ENCODE results near the gene RNGTT. TPM values are rescaled to one million over a fixed set of nuclear protein-coding genes. Genes with fewer than 3 reads are reported as not detected.
"Not testable (repeated sequence)": the region's sequence is repeated elsewhere in the genome, so short reads cannot be mapped to it uniquely, and the experiment has no call there.

Gene RNGTT
- polyA plus RNA-seq, 2 donors = 3.9 to 5.2 TPM

GRCh38 chr6:88945415-88946008 lies 17.9 kb downstream of the RNGTT start:
- no peaks in the 10 kb centered on the region for H3K9me3 ChIP-seq (ENCODE audit: control insufficient read depth in 2 of 2, insufficient read depth in 1 of 2, low read depth in 1 of 2, low read length in 1 of 2)
- H3K4me3 ChIP-seq (ENCODE audit: low read depth in 1 of 2, low read length in 2 of 2) = no peak overlapping the region
- H3K27ac ChIP-seq (ENCODE audit: low read depth in 2 of 2, low read length in 1 of 2) = no peak overlapping the region
- peaks cover 0 to under 1% of the 10 kb centered on the region in 2 donors for H3K36me3 ChIP-seq (ENCODE audit: control insufficient read depth in 2 of 2, insufficient read depth in 2 of 2, low read length in 1 of 2)
- 86 to 89% methylated on average over 7 of the region's 7 CpGs for WGBS, 2 donors
- H3K4me1 ChIP-seq (ENCODE audit: control insufficient read depth in 2 of 2, insufficient read depth in 2 of 2, low read length in 1 of 2) = no peaks in the 10 kb centered on the region
- H3K27me3 ChIP-seq (ENCODE audit: control insufficient read depth in 1 of 2, insufficient read depth in 2 of 2, low read length in 2 of 2) = no peaks in the 10 kb centered on the region

GRCh38 chr6:88933521-88933920 lies 29.9 kb downstream of the RNGTT start:
- Histone ChIP-seq H3K27ac (ENCODE audit: low read depth in 2 of 2, low read length in 1 of 2) (no peak overlapping the region), H3K4me1 (ENCODE audit: control insufficient read depth in 2 of 2, insufficient read depth in 2 of 2, low read length in 1 of 2) (no peaks in the 10 kb centered on the region), H3K36me3 (ENCODE audit: control insufficient read depth in 2 of 2, insufficient read depth in 2 of 2, low read length in 1 of 2) (no peaks in the 10 kb centered on the region), H3K4me3 (ENCODE audit: low read depth in 1 of 2, low read length in 2 of 2) (no peak overlapping the region), H3K27me3 (ENCODE audit: control insufficient read depth in 1 of 2, insufficient read depth in 2 of 2, low read length in 2 of 2) (no peaks in the 10 kb centered on the region), H3K9me3 (ENCODE audit: control insufficient read depth in 2 of 2, insufficient read depth in 1 of 2, low read depth in 1 of 2, low read length in 1 of 2) (no peaks in the 10 kb centered on the region)
- 97 to 98% methylated on average over 2 of the region's 2 CpGs for WGBS, 2 donors

GRCh38 chr6:88932019-88932418 lies 31.4 kb downstream of the RNGTT start:
- H3K4me1 ChIP-seq (ENCODE audit: control insufficient read depth in 2 of 2, insufficient read depth in 2 of 2, low read length in 1 of 2); H3K36me3 ChIP-seq (ENCODE audit: control insufficient read depth in 2 of 2, insufficient read depth in 2 of 2, low read length in 1 of 2): not testable (repeated sequence)
- 92 to 94% methylated on average over 5 of the region's 5 CpGs for WGBS, 2 donors

GRCh38 chr6:88922775-88923548 lies 40.5 kb downstream of the RNGTT start:
- H3K4me3 ChIP-seq (ENCODE audit: low read depth in 1 of 2, low read length in 2 of 2) = no peak overlapping the region
- no peaks in the 10 kb centered on the region for H3K9me3 ChIP-seq (ENCODE audit: control insufficient read depth in 2 of 2, insufficient read depth in 1 of 2, low read depth in 1 of 2, low read length in 1 of 2)
- 92 to 97% methylated on average over 4 of the region's 4 CpGs for WGBS, 2 donors
- H3K27ac ChIP-seq (ENCODE audit: low read depth in 2 of 2, low read length in 1 of 2) = no peak overlapping the region
- H3K27me3 ChIP-seq (ENCODE audit: control insufficient read depth in 1 of 2, insufficient read depth in 2 of 2, low read length in 2 of 2) = no peaks in the 10 kb centered on the region
- no peaks in the 10 kb centered on the region for H3K4me1 ChIP-seq (ENCODE audit: control insufficient read depth in 2 of 2, insufficient read depth in 2 of 2, low read length in 1 of 2)
- H3K36me3 ChIP-seq (ENCODE audit: control insufficient read depth in 2 of 2, insufficient read depth in 2 of 2, low read length in 1 of 2) = peaks cover 0 to 3% of the 10 kb centered on the region in 2 donors

More at GRCh38 chr6:88932019-88932418, 31.4 kb downstream of the RNGTT start:
- H3K4me3 ChIP-seq (ENCODE audit: low read depth in 1 of 2, low read length in 2 of 2); H3K27ac ChIP-seq (ENCODE audit: low read depth in 2 of 2, low read length in 1 of 2); H3K9me3 ChIP-seq (ENCODE audit: control insufficient read depth in 2 of 2, insufficient read depth in 1 of 2, low read depth in 1 of 2, low read length in 1 of 2); H3K27me3 ChIP-seq (ENCODE audit: control insufficient read depth in 1 of 2, insufficient read depth in 2 of 2, low read length in 2 of 2): not testable (repeated sequence)

GRCh38 chr6:88921734-88922133 lies 41.7 kb downstream of the RNGTT start:
- 88 to 92% methylated on average over 1 of the region's 1 CpG for WGBS, 2 donors
- no peaks in the 10 kb centered on the region for H3K9me3 ChIP-seq (ENCODE audit: control insufficient read depth in 2 of 2, insufficient read depth in 1 of 2, low read depth in 1 of 2, low read length in 1 of 2)
- peaks cover 0 to 2% of the 10 kb centered on the region in 2 donors for H3K4me1 ChIP-seq (ENCODE audit: control insufficient read depth in 2 of 2, insufficient read depth in 2 of 2, low read length in 1 of 2)
- H3K27ac ChIP-seq (ENCODE audit: low read depth in 2 of 2, low read length in 1 of 2) = no peak overlapping the region
- H3K27me3 ChIP-seq (ENCODE audit: control insufficient read depth in 1 of 2, insufficient read depth in 2 of 2, low read length in 2 of 2) = no peaks in the 10 kb centered on the region
- no peak overlapping the region for H3K4me3 ChIP-seq (ENCODE audit: low read depth in 1 of 2, low read length in 2 of 2)
- H3K36me3 ChIP-seq (ENCODE audit: control insufficient read depth in 2 of 2, insufficient read depth in 2 of 2, low read length in 1 of 2) = peaks cover 0 to 3% of the 10 kb centered on the region in 2 donors

- WGBS, 2 donors = 85 to 93% methylated on average over 1 of the region's 1 CpG
- no peak overlapping the region for H3K4me3 ChIP-seq (ENCODE audit: low read depth in 1 of 2, low read length in 2 of 2)
- H3K27ac ChIP-seq (ENCODE audit: low read depth in 2 of 2, low read length in 1 of 2) = no peak overlapping the region
- H3K36me3 ChIP-seq (ENCODE audit: control insufficient read depth in 2 of 2, insufficient read depth in 2 of 2, low read length in 1 of 2) = peaks cover 0 to 3% of the 10 kb centered on the region in 2 donors
- no peaks in the 10 kb centered on the region for H3K9me3 ChIP-seq (ENCODE audit: control insufficient read depth in 2 of 2, insufficient read depth in 1 of 2, low read depth in 1 of 2, low read length in 1 of 2)
- H3K4me1 ChIP-seq (ENCODE audit: control insufficient read depth in 2 of 2, insufficient read depth in 2 of 2, low read length in 1 of 2) = peaks cover 0 to 2% of the 10 kb centered on the region in 2 donors
- H3K27me3 ChIP-seq (ENCODE audit: control insufficient read depth in 1 of 2, insufficient read depth in 2 of 2, low read length in 2 of 2) = no peaks in the 10 kb centered on the region
These were observed 42.4 kb downstream of the RNGTT start for GRCh38 chr6:88920774-88921733.

- Histone ChIP-seq H3K27ac (ENCODE audit: low read depth in 2 of 2, low read length in 1 of 2) (no peak overlapping the region), H3K4me3 (ENCODE audit: low read depth in 1 of 2, low read length in 2 of 2) (no peak overlapping the region), H3K36me3 (ENCODE audit: control insufficient read depth in 2 of 2, insufficient read depth in 2 of 2, low read length in 1 of 2) (peaks cover 0 to 3% of the 10 kb centered on the region in 2 donors), H3K27me3 (ENCODE audit: control insufficient read depth in 1 of 2, insufficient read depth in 2 of 2, low read length in 2 of 2) (no peaks in the 10 kb centered on the region), H3K9me3 (ENCODE audit: control insufficient read depth in 2 of 2, insufficient read depth in 1 of 2, low read depth in 1 of 2, low read length in 1 of 2) (no peaks in the 10 kb centered on the region), H3K4me1 (ENCODE audit: control insufficient read depth in 2 of 2, insufficient read depth in 2 of 2, low read length in 1 of 2) (peaks cover 0 to 2% of the 10 kb centered on the region in 2 donors)
- WGBS, 2 donors = 85 to 90% methylated on average over 2 of the region's 2 CpGs
These were observed 43.3 kb downstream of the RNGTT start for GRCh38 chr6:88920088-88920487.

GRCh38 chr6:88919032-88919431 lies 44.4 kb downstream of the RNGTT start:
- no peak overlapping the region for H3K4me3 ChIP-seq (ENCODE audit: low read depth in 1 of 2, low read length in 2 of 2)
- H3K27me3 ChIP-seq (ENCODE audit: control insufficient read depth in 1 of 2, insufficient read depth in 2 of 2, low read length in 2 of 2) = no peaks in the 10 kb centered on the region
- peaks cover 0 to 2% of the 10 kb centered on the region in 2 donors for H3K4me1 ChIP-seq (ENCODE audit: control insufficient read depth in 2 of 2, insufficient read depth in 2 of 2, low read length in 1 of 2)
- H3K36me3 ChIP-seq (ENCODE audit: control insufficient read depth in 2 of 2, insufficient read depth in 2 of 2, low read length in 1 of 2) = peaks cover 0 to 3% of the 10 kb centered on the region in 2 donors
- no peaks in the 10 kb centered on the region for H3K9me3 ChIP-seq (ENCODE audit: control insufficient read depth in 2 of 2, insufficient read depth in 1 of 2, low read depth in 1 of 2, low read length in 1 of 2)
- H3K27ac ChIP-seq (ENCODE audit: low read depth in 2 of 2, low read length in 1 of 2) = no peak overlapping the region
- 73 to 79% methylated on average over 1 of the region's 1 CpG for WGBS, 2 donors

GRCh38 chr6:88916615-88917208 lies 46.7 kb downstream of the RNGTT start:
- H3K27me3 ChIP-seq (ENCODE audit: control insufficient read depth in 1 of 2, insufficient read depth in 2 of 2, low read length in 2 of 2) = no peaks in the 10 kb centered on the region
- no peak overlapping the region for H3K27ac ChIP-seq (ENCODE audit: low read depth in 2 of 2, low read length in 1 of 2)
- H3K36me3 ChIP-seq (ENCODE audit: control insufficient read depth in 2 of 2, insufficient read depth in 2 of 2, low read length in 1 of 2) = no peaks in the 10 kb centered on the region
- WGBS, 2 donors = 43 to 49% methylated on average over 1 of the region's 1 CpG
- no peak overlapping the region for H3K4me3 ChIP-seq (ENCODE audit: low read depth in 1 of 2, low read length in 2 of 2)
- no peaks in the 10 kb centered on the region for H3K9me3 ChIP-seq (ENCODE audit: control insufficient read depth in 2 of 2, insufficient read depth in 1 of 2, low read depth in 1 of 2, low read length in 1 of 2)
- H3K4me1 ChIP-seq (ENCODE audit: control insufficient read depth in 2 of 2, insufficient read depth in 2 of 2, low read length in 1 of 2) = peaks cover 0 to 2% of the 10 kb centered on the region in 2 donors

All from esophagus (tissue), 2 donors.